ENCODE data around the gene CACNA1A.
A peak's percentile ranks its signal among the peaks of the same experiment; 100 is the strongest.
"Not testable (repeated sequence)": the region's sequence is repeated elsewhere in the genome, so short reads cannot be mapped to it uniquely, and the experiment has no call there.

The CACNA1A gene

DNA sequence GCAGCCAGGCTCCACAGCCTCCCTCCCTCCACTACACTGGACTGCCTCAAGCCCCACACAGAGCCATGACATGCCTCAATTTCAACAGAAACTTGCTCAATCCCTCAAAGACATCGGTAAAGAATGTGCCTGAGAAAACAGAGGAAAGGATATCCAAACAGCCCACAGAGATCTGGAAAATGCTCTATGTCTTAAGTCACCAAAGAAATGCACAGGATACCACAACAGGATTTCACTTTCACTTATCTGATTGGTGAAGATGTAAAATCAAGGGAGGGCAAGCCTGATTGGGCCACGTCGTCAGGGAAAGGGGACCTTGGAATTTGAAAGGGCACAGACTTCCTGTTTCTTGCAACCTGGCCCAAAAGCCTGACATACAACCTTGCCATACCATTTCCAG lies 14.2 kb downstream of the CACNA1A start:
- no peak for DNase-seq

- DNase-seq, result no peak
Observed at GRCh38 chr19:13487985-13488384, 18.3 kb downstream of the CACNA1A start.

DNA sequence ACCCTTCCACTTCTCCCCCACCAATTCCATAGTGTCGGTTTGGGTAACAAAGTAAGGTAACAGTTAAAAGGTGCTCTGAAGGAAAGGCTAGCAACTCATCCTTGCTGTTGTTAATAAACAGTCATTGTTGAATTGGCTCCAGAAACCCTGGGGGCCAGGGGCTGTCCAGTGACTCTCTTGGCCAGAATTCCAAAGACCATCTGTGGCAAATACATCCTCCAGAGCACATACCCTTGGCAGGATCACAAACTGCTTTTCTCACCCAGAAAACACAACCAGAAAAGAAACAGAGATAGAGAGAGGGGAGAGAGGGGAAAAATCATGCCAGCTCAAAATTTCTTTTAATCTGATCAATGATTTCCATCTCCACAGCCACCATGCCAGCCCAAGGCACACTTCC lies 22.1 kb downstream of the CACNA1A start:
- DNase-seq, result no peak

GRCh38 chr19:13483215-13483614 lies 23.1 kb downstream of the CACNA1A start:
- no peak for DNase-seq

DNA sequence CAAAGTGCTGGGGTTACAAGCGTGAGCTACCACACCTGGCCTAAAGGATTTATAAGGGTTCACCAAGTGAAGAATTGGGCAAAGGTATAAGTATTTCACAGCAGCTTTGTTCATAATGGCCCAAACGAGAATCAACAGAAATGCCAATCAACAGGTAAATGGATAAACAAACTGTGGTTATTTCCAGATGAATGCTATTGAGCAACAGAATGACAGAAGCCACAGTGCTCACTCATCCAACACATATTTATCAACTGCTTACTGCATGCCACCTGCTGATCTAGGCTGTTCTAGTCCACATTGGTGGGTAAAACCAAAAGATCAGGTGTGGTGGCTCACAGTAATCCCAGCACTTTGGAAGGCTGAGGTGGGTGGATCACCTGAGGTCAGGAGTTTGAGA lies 27.7 kb downstream of the CACNA1A start:
- no peak for DNase-seq

GRCh38 chr19:13476071-13476470 lies 30.2 kb downstream of the CACNA1A start:
- DNase-seq, result no peak

DNA sequence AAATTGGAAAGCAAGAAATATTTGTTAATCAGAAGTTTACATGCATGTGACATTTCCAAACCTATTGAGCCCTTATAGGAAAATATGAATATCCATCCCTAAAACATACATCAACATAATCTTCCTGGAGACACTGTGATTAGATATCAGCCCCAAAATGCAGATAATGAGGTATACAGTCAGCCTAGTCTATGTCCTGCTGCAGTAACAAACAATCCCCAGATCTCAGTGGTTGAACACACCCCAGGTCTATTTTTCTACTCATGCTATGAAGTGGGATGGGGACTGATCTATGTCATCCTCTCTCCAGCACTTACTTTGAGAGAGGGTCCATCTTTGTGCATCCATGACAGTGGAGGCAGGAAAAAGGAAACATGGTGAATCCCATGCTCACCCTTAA lies 31.2 kb downstream of the CACNA1A start:
- no peak for DNase-seq

GRCh38 chr19:13466697-13467096 lies 39.6 kb downstream of the CACNA1A start:
- no peak for DNase-seq

DNA sequence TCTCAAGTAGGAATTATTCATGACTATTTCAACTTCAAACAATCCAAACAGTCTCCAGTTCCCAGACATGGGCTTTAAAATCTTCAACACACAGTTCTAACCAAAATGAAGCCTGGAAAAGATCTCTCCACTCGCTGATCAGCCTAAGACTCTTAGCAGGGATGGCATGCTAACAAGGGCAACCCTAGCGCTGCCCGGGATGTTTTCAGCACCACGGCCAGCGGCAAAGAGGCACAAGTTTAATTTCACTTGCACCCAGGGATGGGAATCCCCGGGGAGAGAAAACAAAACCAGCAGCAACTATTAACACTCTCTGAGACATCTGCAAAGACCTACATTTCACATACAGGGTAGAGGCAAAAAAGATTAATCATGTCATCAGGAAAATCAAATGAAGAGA lies 43.0 kb downstream of the CACNA1A start:
- no peak for DNase-seq

GRCh38 chr19:13461536-13461935 lies 44.7 kb downstream of the CACNA1A start:
- no peak for DNase-seq

GRCh38 chr19:13460045-13460444 lies 46.2 kb downstream of the CACNA1A start:
- DNase-seq, result no peak

DNA sequence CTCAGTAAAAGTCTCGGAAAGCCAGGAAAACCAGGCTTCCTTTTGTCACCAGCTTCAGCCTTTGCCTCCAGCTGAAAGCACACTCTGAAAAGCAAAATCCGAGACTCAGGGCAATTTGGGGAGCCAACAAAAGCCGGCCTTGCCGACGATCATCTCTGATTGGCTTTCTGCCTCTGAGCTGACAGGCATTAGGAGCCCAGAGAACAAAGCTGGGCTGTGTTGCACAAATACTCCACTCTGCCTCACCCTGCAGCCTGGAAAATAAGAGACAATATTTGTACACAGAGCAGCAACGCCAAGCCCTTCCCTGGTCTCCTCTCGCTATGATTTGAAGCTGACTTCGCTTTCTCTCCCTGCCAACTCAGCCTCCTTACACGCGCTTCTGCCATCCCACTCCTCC lies 46.9 kb downstream of the CACNA1A start:
- no peak for DNase-seq

- no peak for DNase-seq
Observed at GRCh38 chr19:13451434-13451995, 54.8 kb downstream of the CACNA1A start.

GRCh38 chr19:13447978-13448377 lies 58.3 kb downstream of the CACNA1A start:
- no peak for DNase-seq

- no peak for DNase-seq
Observed at GRCh38 chr19:13441810-13442512, 64.3 kb downstream of the CACNA1A start.

DNA sequence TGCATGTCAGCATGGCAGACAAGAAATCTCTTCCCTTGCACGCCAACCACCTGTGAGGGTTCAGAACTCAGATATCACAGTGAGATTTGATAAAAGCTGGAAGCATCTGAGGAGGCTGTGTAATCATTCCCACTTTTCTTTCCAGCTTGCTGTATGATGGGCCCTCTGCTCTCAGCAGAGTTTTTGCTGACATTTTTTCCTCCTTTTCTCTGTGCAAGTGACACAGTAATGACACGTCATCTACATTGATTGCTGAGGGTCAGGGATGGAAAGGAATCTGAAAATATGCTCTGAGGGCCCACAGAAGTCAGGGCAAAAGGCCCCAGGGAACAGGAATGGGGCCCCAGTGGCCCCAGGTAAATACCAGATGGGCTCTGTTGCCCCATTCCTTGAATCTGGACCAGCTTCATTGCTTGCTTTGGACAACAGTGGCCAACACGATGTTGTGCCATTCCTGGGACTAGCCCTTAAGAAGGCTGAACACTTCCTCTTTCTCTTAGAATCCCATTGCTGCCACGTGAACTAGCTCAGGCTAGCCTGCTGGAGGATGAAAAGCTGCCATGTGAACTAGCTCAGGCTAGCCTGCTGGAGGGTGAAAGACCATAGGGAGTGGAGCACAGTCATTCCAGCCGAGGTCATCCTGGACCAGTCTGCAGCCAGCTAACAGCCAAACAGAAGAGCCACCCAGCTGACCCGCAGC lies 68.2 kb downstream of the CACNA1A start:
- no peak for DNase-seq

DNA sequence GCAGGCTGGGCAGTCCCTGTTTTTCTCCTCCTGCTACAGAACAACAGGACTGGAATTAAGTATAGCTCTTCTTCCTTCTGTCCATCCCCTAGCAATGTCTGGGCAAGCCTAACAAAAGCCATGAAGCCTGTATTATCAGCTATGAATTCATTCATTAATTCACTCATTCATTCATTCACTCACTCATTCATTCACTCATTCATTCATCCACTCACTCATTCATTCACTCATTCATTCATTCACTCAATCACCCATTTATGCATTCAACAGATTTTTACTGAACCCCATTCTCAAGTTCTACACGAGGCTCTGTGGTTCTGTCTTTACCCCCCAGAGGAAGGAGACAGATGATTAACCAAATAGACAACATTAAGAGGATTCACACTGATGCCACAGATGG lies 69.9 kb downstream of the CACNA1A start:
- no peak for DNase-seq

DNA sequence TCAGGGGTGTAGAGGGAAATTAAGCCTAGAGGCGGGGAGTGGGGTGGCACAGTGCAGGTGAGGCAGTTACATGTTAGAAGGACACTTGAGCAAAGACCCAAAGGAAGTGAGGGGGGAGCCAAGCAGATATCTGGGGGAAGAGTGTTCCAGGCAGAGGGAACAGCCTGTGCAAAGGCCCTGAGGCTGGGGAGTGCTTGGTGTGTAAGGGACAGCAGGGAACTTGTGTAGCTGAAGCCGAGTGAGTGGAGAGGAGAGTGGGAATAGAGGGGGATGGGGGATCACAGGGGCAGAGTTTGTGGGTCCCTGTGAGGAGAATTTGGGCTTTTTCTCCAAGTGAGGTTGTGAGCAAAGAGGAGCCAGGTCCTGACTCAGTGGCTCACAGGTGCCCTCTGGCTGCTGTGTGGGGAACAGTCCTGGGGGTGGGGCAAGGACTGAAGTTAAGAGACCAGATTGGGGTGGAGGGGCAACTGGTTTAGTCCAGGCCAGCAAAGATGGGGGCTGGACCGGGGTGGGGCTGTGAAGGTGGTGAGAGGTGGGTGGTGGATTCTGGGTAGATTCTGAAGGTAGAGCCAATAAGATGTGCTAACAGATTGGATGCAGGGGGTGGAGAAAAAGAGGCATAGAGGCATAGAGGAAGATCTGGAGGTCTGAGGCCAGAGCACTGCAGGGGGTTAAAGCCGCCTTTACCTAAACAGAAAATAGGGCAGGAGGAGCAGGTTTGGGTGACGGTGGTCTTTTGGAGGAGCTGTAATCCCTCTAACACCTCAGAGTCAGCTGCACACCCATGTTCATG lies 75.3 kb downstream of the CACNA1A start:
- peak; percentile 6 for DNase-seq

- no peak for DNase-seq
Observed at GRCh38 chr19:13429563-13429962, 76.7 kb downstream of the CACNA1A start.

DNA sequence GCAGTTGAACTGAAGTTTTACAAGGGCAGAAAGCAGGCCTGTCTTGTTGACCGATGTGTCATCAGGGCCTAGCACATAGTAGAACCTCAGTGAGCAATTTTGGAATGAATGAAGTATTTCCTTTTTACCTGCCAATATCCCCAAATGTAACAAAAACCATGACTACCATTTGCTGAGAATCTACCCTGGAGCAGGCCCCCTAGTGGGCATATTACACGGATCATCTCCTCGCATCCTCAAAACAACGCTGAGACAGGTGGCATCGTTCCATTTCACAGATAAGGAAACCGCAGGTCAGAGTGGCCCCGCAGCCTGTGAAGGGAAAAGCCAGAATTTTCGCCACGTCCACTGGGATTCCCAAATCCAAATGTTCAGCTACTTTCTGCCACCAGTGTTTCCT lies 77.9 kb downstream of the CACNA1A start:
- DNase-seq, result no peak

DNA sequence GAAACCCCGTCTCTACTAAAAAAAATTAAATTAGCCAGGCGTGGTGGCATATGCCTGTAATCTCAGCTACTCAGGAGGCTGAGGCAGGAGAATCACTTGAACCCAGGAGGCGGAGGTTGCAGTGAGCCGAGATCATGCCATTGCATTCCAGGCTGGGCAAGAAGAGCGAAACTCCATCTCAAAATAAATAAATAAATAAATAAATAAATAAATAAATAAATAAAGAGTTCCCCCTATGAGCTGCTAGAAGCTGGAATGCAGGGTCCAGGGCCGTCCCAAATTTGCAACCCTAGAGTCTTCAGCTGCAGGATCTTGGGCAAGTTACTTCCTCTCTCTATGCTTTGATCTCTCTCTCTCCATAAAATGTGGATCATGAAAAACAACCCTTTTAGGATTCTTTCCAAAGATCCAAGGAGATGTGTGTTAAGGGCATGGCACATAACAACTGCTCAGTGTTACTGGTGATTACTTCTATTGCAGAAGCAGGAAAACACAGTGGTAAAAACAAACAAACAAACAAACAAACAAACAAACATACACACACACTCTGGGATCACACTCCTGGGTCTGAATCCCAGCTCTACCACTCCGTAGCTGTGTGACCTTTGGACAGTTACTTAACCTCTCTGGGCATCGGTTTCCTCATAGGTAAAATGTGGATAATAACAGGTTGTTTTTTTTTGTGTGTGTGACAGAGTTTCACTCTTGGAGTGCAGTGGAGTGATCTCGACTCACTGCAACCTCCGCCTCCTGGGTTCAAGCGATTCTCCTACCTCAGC lies 78.8 kb downstream of the CACNA1A start:
- no peak for DNase-seq

DNA sequence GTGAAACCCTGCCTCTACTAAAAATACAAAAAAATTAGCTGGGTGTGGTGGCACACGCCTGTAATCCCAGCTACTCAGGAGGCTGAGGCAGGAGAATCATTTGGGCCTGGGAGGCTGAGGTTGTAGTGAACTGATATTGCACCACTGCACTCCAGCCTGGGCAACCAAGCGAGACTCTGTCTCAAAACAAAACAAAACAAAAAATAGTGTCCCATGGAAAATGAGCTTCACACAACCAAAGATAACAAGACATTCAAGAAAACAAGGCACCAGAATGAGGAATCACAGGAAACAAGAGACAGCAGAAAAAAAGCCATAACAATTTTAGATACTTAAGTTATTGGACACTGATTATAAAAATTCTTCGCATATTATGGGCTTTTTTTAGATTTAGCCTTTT lies 80.4 kb downstream of the CACNA1A start:
- DNase-seq, result not testable (repeated sequence)

GRCh38 chr19:13425151-13425550 lies 81.1 kb downstream of the CACNA1A start:
- DNase-seq, result no peak

Measured in kidney glomerular epithelial cell (primary cell).